Loucy (cell line): ENCODE measurements around the gene ECEL1.
"Not testable (repeated sequence)": the region's sequence is repeated elsewhere in the genome, so short reads cannot be mapped to it uniquely, and the experiment has no call there.

ENCODE experiments used
- H2AFZ ChIP-seq: fragments of 200-600 bp; sonication (generic); 2 replicates; pipeline ENCODE4 v1.6.0; 2016; ENCODE audit warnings: antibody characterized with exemption, mild to moderate bottlenecking, low read length, moderate library complexity
- H3F3A ChIP-seq: fragments of 200-600 bp; 2 replicates; pipeline ENCODE4 v1.6.0; 2016; ENCODE audit warnings: antibody characterized with exemption, low read depth, mild to moderate bottlenecking
- H3K27me3 ChIP-seq: fragments of 200-600 bp; sonication (generic); 2 replicates; pipeline ENCODE4 v1.6.1; 2014; ENCODE audit warnings: low read length, mild to moderate bottlenecking; ENCODE audit not compliant: insufficient read depth, poor library complexity, severe bottlenecking
- H3K36me3 ChIP-seq: fragments of 200-600 bp; sonication (generic); 2 replicates; pipeline ENCODE4 v1.6.1; 2016; ENCODE audit warnings: low read length; ENCODE audit not compliant: insufficient read depth
- H3K4me1 ChIP-seq: fragments of 200-600 bp; sonication (generic); 2 replicates; pipeline ENCODE4 v1.5.1; 2014; ENCODE audit warnings: low read length, mild to moderate bottlenecking; ENCODE audit not compliant: insufficient read depth, poor library complexity, severe bottlenecking
- H3K4me2 ChIP-seq: fragments of 200-600 bp; sonication (generic); 2 replicates; pipeline ENCODE4 v1.6.0; 2014; ENCODE audit warnings: antibody characterized with exemption, low read length, low read depth, mild to moderate bottlenecking; ENCODE audit not compliant: poor library complexity, severe bottlenecking
- H3K4me3 ChIP-seq: fragments of 200-600 bp; sonication (generic); 2 replicates; pipeline ENCODE4 v1.5.1; 2014; ENCODE audit warnings: low read length, mild to moderate bottlenecking, mixed read lengths; ENCODE audit not compliant: poor library complexity, severe bottlenecking
- H3K79me2 ChIP-seq: fragments of 200-600 bp; sonication (generic); 2 replicates; pipeline ENCODE4 v1.6.1; 2014; ENCODE audit warnings: low read length; ENCODE audit not compliant: insufficient read depth
- H3K9ac ChIP-seq: fragments of 200-600 bp; sonication (generic); 2 replicates; pipeline ENCODE4 v1.6.0; 2014; ENCODE audit warnings: mild to moderate bottlenecking, low read depth, low read length, moderate library complexity; ENCODE audit not compliant: poor library complexity, severe bottlenecking
- H3K9me2 ChIP-seq: fragments of 200-600 bp; sonication (generic); replicated peaks from 2 replicates; pipeline ENCODE4 v1.6.1; 2016; ENCODE audit warnings: low read depth, low read length, mixed read lengths
- H3K9me3 ChIP-seq: fragments of 200-600 bp; sonication (generic); 2 replicates; pipeline ENCODE4 v1.6.1; 2014; ENCODE audit warnings: mild to moderate bottlenecking, antibody characterized with exemption, low read length, low read depth; ENCODE audit not compliant: insufficient read depth
- H4K20me1 ChIP-seq: fragments of 200-600 bp; sonication (generic); 2 replicates; pipeline ENCODE4 v1.6.0; 2014; ENCODE audit warnings: antibody characterized with exemption, low read length, mild to moderate bottlenecking; ENCODE audit not compliant: insufficient read depth, poor library complexity, severe bottlenecking
- CTCF ChIP-seq: fragments of 200-600 bp; sonication (generic); conservative IDR thresholded peaks from 2 replicates; pipeline ENCODE4 v1.5.1; 2014; ENCODE audit warnings: mild to moderate bottlenecking, antibody characterized with exemption, low read length
- EZH2phosphoT487 ChIP-seq: fragments of 200-600 bp; IDR thresholded peaks from 2 replicates; pipeline ENCODE4 v1.6.1; 2018; ENCODE audit warnings: antibody characterized with exemption, mild to moderate bottlenecking, moderate library complexity, borderline replicate concordance

Gene ECEL1

DNA sequence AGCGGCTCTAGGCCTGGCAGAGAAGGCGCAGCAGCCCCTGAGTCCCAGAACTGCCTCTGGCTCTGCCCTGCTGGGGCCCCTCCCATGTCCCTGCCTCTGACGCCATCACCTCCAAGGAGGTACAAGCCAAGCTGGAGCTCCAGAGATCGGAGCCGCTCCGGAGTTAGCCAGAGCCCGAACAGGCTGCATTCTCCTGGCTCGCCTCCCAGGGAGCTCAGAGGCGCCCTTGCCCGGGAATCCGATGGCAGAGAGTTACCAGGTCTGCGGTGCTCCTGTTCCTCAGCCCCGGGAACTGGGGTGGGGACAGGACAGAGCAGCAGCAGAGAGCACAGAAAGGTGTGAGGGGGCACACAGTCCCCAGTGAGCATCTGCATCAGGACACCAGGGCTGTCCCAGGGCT lies 44.6 kb downstream of the ECEL1 start:
- not testable (repeated sequence) for H4K20me1 ChIP-seq, H3K9me2 ChIP-seq, H3K9ac ChIP-seq, H3K36me3 ChIP-seq, H3K4me1 ChIP-seq, H3K4me2 ChIP-seq, H3K4me3 ChIP-seq, H3K27me3 ChIP-seq, H3F3A ChIP-seq, H3K9me3 ChIP-seq, H3K79me2 ChIP-seq, H2AFZ ChIP-seq

DNA sequence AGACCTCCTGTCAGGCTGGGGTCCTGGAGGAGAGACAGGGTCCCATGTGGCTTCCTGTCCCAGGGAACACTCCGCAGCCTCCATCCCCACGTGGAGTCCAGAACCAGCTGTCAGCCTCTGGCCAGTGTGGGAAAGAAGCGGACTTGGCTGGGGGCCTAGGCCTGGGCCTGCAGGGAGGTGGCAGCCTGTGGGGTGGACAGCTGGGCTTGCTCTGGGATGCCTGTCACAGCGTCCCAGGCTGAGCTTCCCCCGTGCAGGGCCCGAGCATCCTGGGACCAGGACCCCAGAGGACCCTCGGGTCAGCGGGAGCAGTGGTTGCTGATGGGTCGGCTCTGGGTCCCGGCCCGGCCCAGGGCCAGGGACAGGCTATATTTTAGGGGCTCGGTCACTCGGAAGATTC lies 45.2 kb downstream of the ECEL1 start:
- not testable (repeated sequence) for H3K9me2 ChIP-seq, H3K79me2 ChIP-seq, H3F3A ChIP-seq, H3K4me3 ChIP-seq, H3K27me3 ChIP-seq, H2AFZ ChIP-seq, H3K9me3 ChIP-seq, H3K36me3 ChIP-seq, H3K4me1 ChIP-seq, H3K4me2 ChIP-seq, H4K20me1 ChIP-seq, H3K9ac ChIP-seq

- H3F3A ChIP-seq, H3K4me2 ChIP-seq, H2AFZ ChIP-seq, H3K9me2 ChIP-seq, H3K9me3 ChIP-seq, H3K27me3 ChIP-seq, H3K9ac ChIP-seq, H3K79me2 ChIP-seq, H3K36me3 ChIP-seq, H3K4me1 ChIP-seq, H3K4me3 ChIP-seq, H4K20me1 ChIP-seq: not testable (repeated sequence)
These were observed 45.7 kb downstream of the ECEL1 start for GRCh38 chr2:232441922-232442321.

- Histone ChIP-seq H4K20me1 (no peaks in the 10 kb centered on the region), H3K9me2 (no peaks in the 10 kb centered on the region), H3F3A (no peaks in the 10 kb centered on the region), H2AFZ (no peak overlapping the region), H3K4me1 (peaks cover 3% of the 10 kb centered on the region), H3K79me2 (no peaks in the 10 kb centered on the region), H3K9me3 (no peaks in the 10 kb centered on the region), H3K27me3 (no peaks in the 10 kb centered on the region), H3K36me3 (no peaks in the 10 kb centered on the region), H3K4me2 (no peak overlapping the region), H3K9ac (no peak overlapping the region), H3K4me3 (no peak overlapping the region)
- TF ChIP-seq CTCF = no peak
- no peak for TF ChIP-seq EZH2phosphoT487
These were observed 46.4 kb downstream of the ECEL1 start for GRCh38 chr2:232441147-232441651.
